Sigmoid colon (tissue), 4 donors: ENCODE results near the gene MFSD6.

Source experiments
- CTCF ChIP-seq, 4 experiments: fragments of 450-650 bp in 3 of 4; fragments of 200-600 bp in 1 of 4; IDR thresholded peaks; one replicate each; pipeline ENCODE4 v1.5.1; 2016 to 2019; ENCODE audit warnings: antibody characterized with exemption in 4 of 4, mild to moderate bottlenecking in 3 of 4, moderate library complexity in 2 of 4
- EP300 ChIP-seq, 4 donors: sonication (generic); formaldehyde crosslinking; IDR thresholded peaks; one replicate each; pipeline ENCODE4 v1.6.1; 2017; ENCODE audit warnings: antibody characterized with exemption in 4 of 4
- POLR2A ChIP-seq, 2 donors: fragments of 450-650 bp; IDR thresholded peaks; one replicate each; pipeline ENCODE4 v1.6.1; 2016; ENCODE audit warnings: antibody characterized with exemption in 2 of 2, mild to moderate bottlenecking in 2 of 2, moderate library complexity in 2 of 2
- POLR2AphosphoS5 ChIP-seq, 4 donors: sonication (generic); formaldehyde crosslinking; IDR thresholded peaks; one replicate each; pipeline ENCODE4 v1.6.1; 2017; ENCODE audit warnings: antibody characterized with exemption in 4 of 4

GRCh38 chr2:190376083-190376482, 32.1 kb upstream of the MFSD6 start:
- no peak for TF ChIP-seq CTCF (IDR thresholded peaks at IDR 0.05)
- no peak for TF ChIP-seq POLR2A (IDR thresholded peaks at IDR 0.05)
- TF ChIP-seq POLR2AphosphoS5 (IDR thresholded peaks at IDR 0.05) = no peak
- no peak for TF ChIP-seq EP300 (IDR thresholded peaks at IDR 0.05)
